ENCODE data around the gene SLBP.

DNA sequence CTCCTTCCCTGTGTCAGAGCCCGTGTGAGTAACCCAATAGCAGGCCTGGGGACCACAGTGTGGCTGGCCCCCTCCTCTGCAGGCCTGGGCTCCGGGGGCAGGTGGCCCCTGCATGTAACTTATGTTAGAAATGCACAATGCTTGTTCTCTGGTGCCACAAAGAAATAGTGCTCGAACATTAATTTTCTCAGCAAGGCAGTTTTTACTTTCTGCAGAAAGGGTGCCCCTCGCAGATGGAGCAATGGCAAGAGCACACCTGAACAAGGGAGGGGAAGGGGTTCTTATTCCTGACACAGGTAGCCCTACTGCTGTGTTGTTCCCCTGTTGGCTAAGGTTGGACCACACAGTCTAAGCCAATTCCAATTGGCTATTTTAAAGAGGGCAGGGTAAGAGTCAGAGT is 26.3 kb upstream of the SLBP start:
- TF ChIP-seq EZH2 (IDR thresholded peaks at IDR 0.05; ENCODE audit: borderline replicate concordance, insufficient read depth, low read depth, low read length, poor library complexity, severe bottlenecking), result no peak
- TF ChIP-seq, protein P1, sequence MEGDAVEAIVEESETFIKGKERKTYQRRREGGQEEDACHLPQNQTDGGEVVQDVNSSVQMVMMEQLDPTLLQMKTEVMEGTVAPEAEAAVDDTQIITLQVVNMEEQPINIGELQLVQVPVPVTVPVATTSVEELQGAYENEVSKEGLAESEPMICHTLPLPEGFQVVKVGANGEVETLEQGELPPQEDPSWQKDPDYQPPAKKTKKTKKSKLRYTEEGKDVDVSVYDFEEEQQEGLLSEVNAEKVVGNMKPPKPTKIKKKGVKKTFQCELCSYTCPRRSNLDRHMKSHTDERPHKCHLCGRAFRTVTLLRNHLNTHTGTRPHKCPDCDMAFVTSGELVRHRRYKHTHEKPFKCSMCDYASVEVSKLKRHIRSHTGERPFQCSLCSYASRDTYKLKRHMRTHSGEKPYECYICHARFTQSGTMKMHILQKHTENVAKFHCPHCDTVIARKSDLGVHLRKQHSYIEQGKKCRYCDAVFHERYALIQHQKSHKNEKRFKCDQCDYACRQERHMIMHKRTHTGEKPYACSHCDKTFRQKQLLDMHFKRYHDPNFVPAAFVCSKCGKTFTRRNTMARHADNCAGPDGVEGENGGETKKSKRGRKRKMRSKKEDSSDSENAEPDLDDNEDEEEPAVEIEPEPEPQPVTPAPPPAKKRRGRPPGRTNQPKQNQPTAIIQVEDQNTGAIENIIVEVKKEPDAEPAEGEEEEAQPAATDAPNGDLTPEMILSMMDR (IDR thresholded peaks at IDR 0.05), result no peak

All from B cell (primary cell).